Brain microvascular endothelial cell (primary cell): ENCODE measurements around the gene KCNJ5.

Experiments used
- DNase-seq: peaks from one replicate; pipeline ENCODE4 v3.0.0-alpha.2; 2020
- H3K27ac ChIP-seq: fragments of 250-450 bp; sonication (Bioruptor Pico); 2 replicates; pipeline ENCODE4 v1.5.1; 2020; ENCODE audit warnings: mild to moderate bottlenecking, moderate library complexity
- H3K27me3 ChIP-seq: fragments of 250-450 bp; sonication (Bioruptor Pico); replicated peaks from 2 replicates; pipeline ENCODE4 v1.5.1; 2020; ENCODE audit warnings: mild to moderate bottlenecking
- H3K36me3 ChIP-seq: fragments of 250-450 bp; sonication (Bioruptor Pico); replicated peaks from 2 replicates; pipeline ENCODE4 v1.5.1; 2020; ENCODE audit warnings: mild to moderate bottlenecking
- H3K4me3 ChIP-seq: 2 replicates; pipeline ENCODE4 v1.5.1; 2011; ENCODE audit warnings: low read depth, mild to moderate bottlenecking, control low read depth, low read length, moderate library complexity
- CTCF ChIP-seq: IDR thresholded peaks from 2 replicates; pipeline ENCODE4 v1.5.1; 2011; ENCODE audit warnings: low read depth, mild to moderate bottlenecking, moderate library complexity, low read length, control low read depth, inconsistent platforms; ENCODE audit errors: missing control alignments
- in situ Hi-C: cut with HindIII; loops from 2 replicates; pipeline ENCODE4 v1.10.0; 2017; ENCODE audit warnings: low sequenced_read_pairs, low pct_ligation_motif_present

Gene KCNJ5

DNA sequence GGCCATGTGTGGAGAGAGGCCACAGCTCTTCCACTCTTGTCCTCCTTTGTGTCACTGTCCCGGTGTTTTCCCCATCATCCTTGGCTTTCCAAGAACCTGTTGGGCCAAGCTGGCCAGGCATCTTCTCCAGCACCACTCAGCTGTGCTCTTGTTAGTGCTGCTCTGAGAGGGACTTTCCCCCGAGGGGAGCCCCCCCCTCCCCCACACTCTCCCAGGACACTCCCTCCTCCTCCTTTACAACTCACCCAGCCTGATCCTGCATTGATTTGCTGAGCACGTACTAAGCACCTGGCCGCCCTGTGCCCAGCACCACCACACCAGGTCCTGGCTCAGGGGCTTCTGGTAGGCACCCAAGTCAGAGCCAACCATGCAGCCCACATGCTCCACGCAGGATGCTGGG lies 38.3 kb downstream of the KCNJ5 start:
- in situ Hi-C loops, result no loop called here
- DNase-seq, result no peak
- Histone ChIP-seq H3K36me3 (no peaks in the 10 kb centered on the region), H3K27ac (no peak overlapping the region), H3K4me3 (no peak overlapping the region), H3K27me3 (peaks cover 8% of the 10 kb centered on the region)
- TF ChIP-seq CTCF, result no peak

GRCh38 chr11:128929991-128930390 lies 38.8 kb downstream of the KCNJ5 start:
- Histone ChIP-seq H3K36me3 (no peaks in the 10 kb centered on the region), H3K27me3 (peaks cover 3% of the 10 kb centered on the region), H3K27ac (no peak overlapping the region), H3K4me3 (no peak overlapping the region)
- peak; percentile 21 for DNase-seq
- no peak for TF ChIP-seq CTCF
- in situ Hi-C loops, result no loop called here

DNA sequence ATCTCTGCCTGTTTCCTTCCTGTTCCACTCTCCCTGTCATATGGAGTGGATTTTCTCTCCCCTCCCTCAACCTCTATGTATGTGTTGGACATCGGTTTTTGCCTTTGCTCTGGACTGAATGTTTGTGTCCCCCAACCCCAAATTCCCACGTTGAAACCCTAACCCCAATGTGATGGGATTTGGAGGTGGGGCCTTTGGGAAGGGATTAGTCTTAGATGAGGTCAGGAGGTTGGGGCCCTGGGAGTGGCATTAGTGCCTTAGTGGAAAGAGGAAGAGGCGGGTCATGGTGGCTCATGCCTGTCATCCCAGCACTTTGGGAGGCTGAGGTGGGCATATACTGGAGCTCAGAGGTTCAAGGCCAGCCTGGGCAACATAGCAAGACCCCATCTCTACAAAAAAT lies 39.9 kb downstream of the KCNJ5 start:
- no peak overlapping the region for H3K27ac ChIP-seq
- H3K4me3 ChIP-seq, result no peak overlapping the region
- no peaks in the 10 kb centered on the region for H3K27me3 ChIP-seq
- DNase-seq, result no peak
- no peak for TF ChIP-seq CTCF
- H3K36me3 ChIP-seq, result no peaks in the 10 kb centered on the region
- in situ Hi-C loops, result no loop called here

GRCh38 chr11:128931668-128932067 lies 40.5 kb downstream of the KCNJ5 start:
- no peak for DNase-seq
- TF ChIP-seq CTCF, result no peak
- Histone ChIP-seq H3K27ac (no peak overlapping the region), H3K4me3 (no peak overlapping the region), H3K27me3 (no peaks in the 10 kb centered on the region), H3K36me3 (no peaks in the 10 kb centered on the region)
- in situ Hi-C loops, result no loop called here

- no peaks in the 10 kb centered on the region for H3K27me3 ChIP-seq
- H3K4me3 ChIP-seq, result no peak overlapping the region
- H3K36me3 ChIP-seq, result no peaks in the 10 kb centered on the region
- TF ChIP-seq CTCF, result no peak
- in situ Hi-C loops, result no loop called here
- no peak for DNase-seq
- no peak overlapping the region for H3K27ac ChIP-seq
Observed at GRCh38 chr11:128933481-128934178, 42.5 kb downstream of the KCNJ5 start.

GRCh38 chr11:128934351-128934750 lies 43.2 kb downstream of the KCNJ5 start:
- Histone ChIP-seq H3K4me3 (no peak overlapping the region), H3K27me3 (no peaks in the 10 kb centered on the region), H3K27ac (no peak overlapping the region), H3K36me3 (no peaks in the 10 kb centered on the region)
- no peak for TF ChIP-seq CTCF
- in situ Hi-C loops, result no loop called here
- DNase-seq, result no peak
